Ascending aorta (tissue), 2 donors: ENCODE measurements around the gene GGA1. TPM values are rescaled to one million over a fixed set of nuclear protein-coding genes. Genes with fewer than 3 reads are reported as not detected.
A peak's percentile ranks its signal among the peaks of the same experiment; 100 is the strongest.

Experiments used
- DNase-seq, 2 donors: peaks; one replicate each; pipeline ENCODE4 v3.0.0-alpha.2; 2019; ENCODE audit warnings: low spot score in 2 of 2
- H3K27ac ChIP-seq, 2 donors: fragments of 200-600 bp; sonication (generic); one replicate each; pipeline ENCODE4 v1.5.1; 2016 to 2017; ENCODE audit warnings: mild to moderate bottlenecking in 1 of 2
- H3K27me3 ChIP-seq: fragments of 200-600 bp; sonication (generic); one replicate; pipeline ENCODE4 v1.5.1; 2017
- H3K36me3 ChIP-seq, 2 donors: fragments of 200-600 bp; sonication (generic); one replicate each; pipeline ENCODE4 v1.5.1; 2016
- H3K4me1 ChIP-seq, 2 donors: fragments of 200-600 bp; sonication (generic); one replicate each; pipeline ENCODE4 v1.5.1; 2016 to 2017; ENCODE audit warnings: mild to moderate bottlenecking in 1 of 2
- H3K4me3 ChIP-seq, 2 donors: fragments of 200-600 bp; sonication (generic); one replicate each; pipeline ENCODE4 v1.5.1; 2016 to 2017; ENCODE audit warnings: mild to moderate bottlenecking in 1 of 2
- H3K9me3 ChIP-seq, 2 donors: fragments of 200-600 bp; sonication (generic); one replicate each; pipeline ENCODE4 v1.5.1; 2016
- CTCF ChIP-seq, 3 experiments: fragments of 200-600 bp in 2 of 3; fragments of 450-650 bp in 1 of 3; sonication (generic) in 2 of 3; IDR thresholded peaks; one replicate each; pipeline ENCODE4 v1.5.1; 2016 to 2019; ENCODE audit warnings: antibody characterized with exemption in 3 of 3, mild to moderate bottlenecking in 1 of 3, moderate library complexity in 1 of 3
- intact Hi-C: fragments of 100-400 bp; cut with DNase I; formaldehyde crosslinking; loops from one replicate; pipeline ENCODE4 v1.15.1; 2023
- total RNA-seq: library from RNA; depleted of rRNA; stranded (reverse); fragments of >200 nt; gene quantifications from one replicate; pipeline ENCODE4 v1.1.0, GENCODE V29; 2016

Gene GGA1
- total RNA-seq, 1 donor from 2014 or later: 53.5 TPM

GRCh38 chr22:37626144-37626543 is 17.5 kb downstream of the GGA1 start:
- peak in 1 of 3 experiments; percentile 16 for TF ChIP-seq CTCF (IDR thresholded peaks at IDR 0.05)
- H3K27me3 ChIP-seq: no peaks in the 10 kb centered on the region
- H3K4me3 ChIP-seq: no peak overlapping the region
- H3K36me3 ChIP-seq: peaks cover 16 to 45% of the 10 kb centered on the region in 2 donors
- H3K9me3 ChIP-seq: no peaks in the 10 kb centered on the region
- peaks cover 0 to 16% of the 10 kb centered on the region in 2 donors for H3K4me1 ChIP-seq
- DNase-seq: peak in 1 of 2 donors; percentile 89
- peak overlapping the region; percentile 73 to 78 for H3K27ac ChIP-seq
- intact Hi-C loops: no loop called here

- H3K9me3 ChIP-seq: no peaks in the 10 kb centered on the region
- no peak for TF ChIP-seq CTCF (IDR thresholded peaks at IDR 0.05)
- H3K4me1 ChIP-seq: peaks cover 0 to 16% of the 10 kb centered on the region in 2 donors
- peaks cover 19 to 45% of the 10 kb centered on the region in 2 donors for H3K36me3 ChIP-seq
- peak overlapping the region; percentile 73 to 78 for H3K27ac ChIP-seq
- no peak for DNase-seq
- intact Hi-C loops: no loop called here
- no peak overlapping the region for H3K4me3 ChIP-seq
- H3K27me3 ChIP-seq: no peaks in the 10 kb centered on the region
Observed at GRCh38 chr22:37626556-37627075, 18.0 kb downstream of the GGA1 start.

- Histone ChIP-seq H3K9me3 (no peaks in the 10 kb centered on the region), H3K36me3 (peaks cover 19 to 50% of the 10 kb centered on the region in 2 donors), H3K4me1 (peaks cover 0 to 16% of the 10 kb centered on the region in 2 donors), H3K4me3 (no peak overlapping the region), H3K27me3 (no peaks in the 10 kb centered on the region), H3K27ac (peak overlapping the region; percentile 73 to 78)
- DNase-seq: no peak
- no peak for TF ChIP-seq CTCF (IDR thresholded peaks at IDR 0.05)
- intact Hi-C loops: no loop called here
Observed at GRCh38 chr22:37627121-37627520, 18.5 kb downstream of the GGA1 start.

GRCh38 chr22:37627545-37627944 is 18.9 kb downstream of the GGA1 start:
- H3K36me3 ChIP-seq: peaks cover 19 to 51% of the 10 kb centered on the region in 2 donors
- peaks cover 0 to 16% of the 10 kb centered on the region in 2 donors for H3K4me1 ChIP-seq
- no peaks in the 10 kb centered on the region for H3K27me3 ChIP-seq
- no peak for DNase-seq
- H3K9me3 ChIP-seq: no peaks in the 10 kb centered on the region
- H3K27ac ChIP-seq: peak overlapping the region in 1 of 2 donors; percentile 73
- H3K4me3 ChIP-seq: no peak overlapping the region
- no peak for TF ChIP-seq CTCF (IDR thresholded peaks at IDR 0.05)
- intact Hi-C loops: no loop called here

GRCh38 chr22:37628830-37629229 is 20.2 kb downstream of the GGA1 start:
- Histone ChIP-seq H3K9me3 (no peaks in the 10 kb centered on the region), H3K27ac (no peak overlapping the region), H3K4me1 (peaks cover 9 to 26% of the 10 kb centered on the region in 2 donors), H3K36me3 (peaks cover 19 to 47% of the 10 kb centered on the region in 2 donors), H3K4me3 (no peak overlapping the region), H3K27me3 (no peaks in the 10 kb centered on the region)
- intact Hi-C loops: no loop called here
- DNase-seq: no peak
- TF ChIP-seq CTCF (IDR thresholded peaks at IDR 0.05): no peak

- no peak overlapping the region for H3K27ac ChIP-seq
- DNase-seq: no peak
- H3K36me3 ChIP-seq: peaks cover 19 to 40% of the 10 kb centered on the region in 2 donors
- no peak for TF ChIP-seq CTCF (IDR thresholded peaks at IDR 0.05)
- intact Hi-C loops: no loop called here
- H3K27me3 ChIP-seq: no peaks in the 10 kb centered on the region
- no peaks in the 10 kb centered on the region for H3K9me3 ChIP-seq
- no peak overlapping the region for H3K4me3 ChIP-seq
- peaks cover 15 to 37% of the 10 kb centered on the region in 2 donors for H3K4me1 ChIP-seq
Observed at GRCh38 chr22:37629928-37630327, 21.3 kb downstream of the GGA1 start.
